ENCODE data around the gene WDFY3.

- no peak for TF ChIP-seq FOXM1 (IDR thresholded peaks at IDR 0.05; ENCODE audit: borderline replicate concordance, low read depth)
- no peak for TF ChIP-seq NFIC (IDR thresholded peaks at IDR 0.05)
- TF ChIP-seq USF1 (IDR thresholded peaks at IDR 0.05), result no peak
- no peak for TF ChIP-seq CEBPB (IDR thresholded peaks at IDR 0.05)
Observed at GRCh38 chr4:84792366-84793301, 173.9 kb downstream of the WDFY3 start.
